GM21737 (cell line): ENCODE measurements around the gene WDSUB1.

Experiments used
- ATAC-seq: cut with Tn5 transposase; IDR thresholded peaks from one replicate; pipeline ENCODE4 v1.9.1; 2021; ENCODE audit warnings: mild to moderate bottlenecking, moderate library complexity; ENCODE audit not compliant: unreplicated experiment

The WDSUB1 gene

DNA sequence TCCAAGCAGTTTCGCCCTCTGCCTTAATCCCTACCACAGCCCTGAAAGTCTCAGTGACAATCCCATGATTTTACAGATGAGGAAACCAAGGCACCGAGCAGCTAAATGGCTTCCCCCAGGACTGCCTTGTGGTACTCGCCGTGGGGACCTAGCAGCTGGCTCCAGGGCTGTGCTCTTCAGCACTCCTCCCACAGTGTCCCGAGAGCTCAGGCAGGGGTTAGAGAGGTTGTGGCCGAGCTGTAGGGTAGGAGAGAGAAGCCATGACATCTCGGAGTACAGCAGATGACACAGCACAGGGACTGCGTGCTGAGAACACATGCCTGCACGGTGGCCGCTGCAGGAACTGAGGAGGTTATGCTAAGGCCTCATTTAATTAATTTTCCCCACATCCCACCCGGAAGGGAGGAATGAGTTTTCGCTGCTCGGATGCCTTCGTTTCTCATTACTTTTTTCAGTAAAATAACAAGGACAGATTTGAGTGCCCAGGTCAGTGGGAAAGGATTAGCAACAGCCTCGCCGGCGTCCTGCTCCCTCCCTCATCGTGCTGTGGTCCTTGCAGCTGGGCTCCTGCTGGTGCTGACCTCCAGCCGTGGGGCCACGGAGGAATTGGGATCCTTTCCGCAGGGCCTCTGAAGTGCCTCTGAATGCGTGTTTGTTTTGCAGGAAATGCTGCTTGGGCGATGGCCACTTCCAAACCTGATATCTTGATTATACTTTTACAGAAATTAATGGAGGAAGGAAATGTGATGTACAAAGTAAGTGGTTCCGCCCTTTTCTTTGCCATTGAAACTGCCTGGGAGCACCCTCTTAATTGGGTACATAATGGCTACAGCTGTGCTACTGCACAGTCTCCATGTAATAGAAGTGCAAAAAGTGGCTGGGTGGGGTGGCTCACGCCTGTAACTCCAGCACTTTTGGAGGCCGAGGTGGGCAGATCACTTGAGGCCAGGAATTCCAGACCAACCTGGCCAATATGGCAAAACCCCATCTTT, 61.2 kb downstream of the WDSUB1 start:
- ATAC-seq: no peak

DNA sequence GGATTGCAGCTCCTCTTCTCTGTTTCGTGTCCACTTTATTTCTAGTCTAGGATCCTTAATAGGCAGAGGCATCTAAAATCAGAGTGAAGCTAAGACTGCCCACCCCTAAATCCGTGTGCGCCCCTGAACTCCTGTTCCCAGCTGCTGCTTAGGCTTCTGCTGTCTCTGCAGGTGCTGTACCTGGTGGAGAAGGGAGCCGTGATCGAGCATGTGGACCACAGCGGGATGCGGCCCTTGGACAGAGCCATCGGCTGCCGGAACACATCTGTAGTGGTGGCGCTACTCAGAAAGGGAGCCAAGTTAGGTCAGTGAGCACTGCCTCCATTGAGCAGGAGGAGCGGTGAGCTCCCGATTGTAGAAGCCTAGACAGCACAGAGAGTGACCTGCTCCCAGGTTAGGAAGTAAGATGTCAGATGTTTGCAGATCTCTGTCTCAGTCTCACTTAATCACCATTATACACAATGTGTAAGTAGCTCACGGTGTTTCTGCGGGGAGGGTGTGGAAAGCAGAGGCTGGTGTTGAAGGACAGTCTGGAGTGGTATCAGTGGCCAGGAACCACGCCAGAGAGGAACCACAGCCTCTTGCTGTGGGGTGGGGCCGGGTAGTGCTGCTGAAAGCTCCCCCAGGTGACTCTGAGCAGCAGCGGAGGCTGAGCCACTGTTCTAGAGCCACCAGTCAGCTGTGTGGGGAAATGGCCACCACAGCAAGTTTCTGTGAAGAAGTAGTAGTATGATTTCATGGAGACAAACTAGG, 62.3 kb downstream of the WDSUB1 start:
- ATAC-seq: no peak

GRCh38 chr2:159219394-159219998, 67.0 kb downstream of the WDSUB1 start:
- no peak for ATAC-seq

DNA sequence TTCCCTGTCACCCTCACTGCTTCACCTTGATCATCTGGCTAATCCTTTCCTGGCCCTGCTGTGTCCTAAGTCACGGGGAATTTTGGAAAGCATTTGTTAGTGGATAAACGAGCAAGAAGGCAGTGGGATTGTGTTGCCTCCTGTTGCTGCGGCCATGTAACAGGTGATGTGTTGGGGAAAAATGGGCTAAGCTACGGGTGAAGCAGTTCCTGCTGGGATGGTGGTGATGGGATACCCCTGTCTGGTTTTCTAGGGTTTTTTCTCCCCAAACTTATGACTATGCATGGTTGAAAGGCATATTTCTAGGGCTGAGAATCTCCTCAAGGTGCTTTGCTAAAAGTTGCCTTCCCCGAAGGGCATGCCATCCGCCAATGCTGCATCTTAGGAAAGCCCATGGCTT, 68.1 kb downstream of the WDSUB1 start:
- no peak for ATAC-seq

DNA sequence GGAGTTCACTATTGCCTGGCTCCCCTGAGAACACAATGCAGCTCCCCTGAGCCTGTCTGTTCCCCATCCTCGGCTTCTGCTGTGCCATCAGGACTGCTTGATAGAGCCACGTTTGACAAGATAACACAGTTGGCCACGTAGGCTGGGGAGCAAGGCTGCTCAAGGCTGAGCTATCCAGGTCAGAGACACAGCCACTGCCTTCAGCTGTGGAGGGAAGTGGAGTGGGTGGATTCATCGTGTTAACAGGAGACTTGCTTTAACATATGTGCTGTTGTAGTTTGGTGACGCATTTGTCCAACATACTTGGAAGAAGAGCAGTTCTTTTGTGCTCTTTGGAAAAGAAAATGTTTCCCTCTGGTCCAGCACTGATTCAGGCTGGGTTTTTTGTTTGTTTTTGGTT, 68.8 kb downstream of the WDSUB1 start:
- no peak for ATAC-seq

DNA sequence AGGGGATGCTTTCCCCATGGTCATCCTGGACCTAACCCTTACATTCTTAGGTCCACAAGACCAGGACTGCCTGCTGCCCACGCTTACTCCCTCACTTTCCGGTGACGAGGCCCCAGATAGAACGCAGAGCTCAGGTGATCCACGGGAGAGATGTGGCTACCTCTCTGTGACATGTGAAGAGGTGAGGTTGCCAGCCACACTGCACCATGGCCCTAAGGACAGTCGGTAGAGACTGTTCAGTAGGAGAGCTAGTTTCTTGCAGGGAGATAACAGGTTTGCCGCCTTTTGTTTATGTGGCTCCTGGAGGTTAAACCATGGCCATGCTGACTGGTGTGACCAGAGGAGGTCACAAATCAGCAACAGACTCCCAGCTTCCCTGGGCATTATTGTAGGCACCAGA, 71.4 kb downstream of the WDSUB1 start:
- ATAC-seq: no peak

DNA sequence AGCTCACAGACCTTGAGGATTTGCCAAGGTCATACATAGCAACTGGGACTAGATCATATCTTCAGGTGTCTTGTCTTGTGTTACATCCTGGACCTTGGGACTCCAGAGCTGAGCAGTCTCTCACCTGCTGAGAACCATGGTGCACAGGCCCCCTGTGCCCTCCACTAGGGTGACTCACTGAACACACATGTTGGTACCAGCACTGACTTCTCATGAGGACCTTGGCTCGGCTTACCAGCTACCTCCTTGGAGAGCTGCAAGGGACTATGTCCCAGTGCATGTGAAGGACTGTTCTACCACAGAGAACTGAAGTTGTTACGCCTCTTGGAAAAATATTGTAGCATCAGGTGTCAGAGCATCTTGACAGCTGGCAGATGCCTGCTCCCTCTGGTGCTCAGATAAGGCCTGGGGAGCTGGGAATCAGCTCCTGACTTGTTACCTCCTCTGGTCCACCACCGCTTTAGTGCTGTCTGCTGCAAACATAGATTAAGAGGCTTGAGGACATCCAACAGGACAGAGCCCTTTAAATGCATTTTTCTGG, 72.1 kb downstream of the WDSUB1 start:
- no peak for ATAC-seq

DNA sequence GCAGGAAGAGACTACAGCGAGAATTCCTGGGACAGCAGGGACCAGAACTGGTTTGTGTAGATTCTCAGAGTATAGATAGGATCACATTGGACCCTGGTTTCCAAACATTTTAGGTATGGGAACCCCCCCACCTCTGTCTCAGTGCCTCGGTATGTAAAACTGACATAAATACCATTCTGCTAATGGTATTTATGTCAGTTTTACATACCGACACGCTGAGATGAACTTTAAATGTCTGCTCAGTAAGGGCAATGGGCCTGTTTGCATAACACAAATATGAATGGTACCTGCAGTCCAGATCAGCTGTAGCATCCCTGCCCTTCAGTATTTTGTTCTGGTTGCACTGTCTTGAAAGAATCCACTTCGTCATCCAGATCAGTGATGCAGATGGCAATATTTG, 73.2 kb downstream of the WDSUB1 start:
- ATAC-seq: no peak

DNA sequence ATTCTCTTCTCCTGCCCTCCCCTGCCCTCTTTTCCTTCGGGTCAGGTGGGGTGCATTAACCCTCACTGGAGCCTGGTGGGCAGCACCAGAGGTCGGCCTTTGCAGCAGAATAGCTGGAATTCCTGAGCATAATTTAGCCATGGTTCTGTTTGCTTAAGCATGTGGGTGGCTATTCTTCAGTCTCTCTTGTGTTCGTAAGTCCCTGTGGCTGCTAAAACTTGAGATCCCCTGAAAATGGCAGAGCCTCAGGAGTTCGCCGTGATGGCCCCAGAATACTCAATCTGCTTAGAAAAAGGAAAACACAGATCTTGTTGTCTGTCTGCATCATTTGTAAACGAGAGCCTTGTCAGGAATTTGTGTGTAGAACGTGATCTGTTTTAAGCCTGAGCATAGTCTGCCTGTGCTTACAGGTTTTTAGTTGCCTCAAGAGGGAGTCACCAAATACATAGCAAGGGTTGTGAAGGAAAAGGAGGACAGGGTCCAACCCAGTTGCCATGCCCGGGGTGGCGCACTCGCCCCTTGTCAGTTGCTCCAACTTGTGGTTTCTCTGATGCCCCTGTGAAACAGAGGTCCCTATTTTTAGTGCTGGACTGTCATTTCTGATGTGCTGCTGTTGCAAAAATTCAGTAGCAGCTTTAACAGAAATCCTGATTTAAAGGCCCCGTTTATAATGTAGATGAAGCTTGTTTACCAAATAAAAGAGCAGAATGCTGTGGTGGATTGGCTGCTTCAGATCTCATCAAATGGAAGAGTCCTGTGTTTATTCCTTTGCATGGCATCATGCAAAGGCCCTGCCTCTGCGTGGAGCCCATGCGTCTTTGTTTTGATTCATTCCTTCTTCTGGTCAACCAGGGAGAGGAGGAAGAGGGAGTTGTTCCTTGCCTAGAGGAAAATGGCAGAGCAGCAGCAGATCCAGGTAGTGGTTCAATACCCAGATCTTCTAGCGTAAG, 74.8 kb downstream of the WDSUB1 start:
- no peak for ATAC-seq

GRCh38 chr2:159209341-159210306, 76.9 kb downstream of the WDSUB1 start:
- peak; percentile 67 for ATAC-seq

- no peak for ATAC-seq
These were observed 78.1 kb downstream of the WDSUB1 start for GRCh38 chr2:159208438-159208837.

DNA sequence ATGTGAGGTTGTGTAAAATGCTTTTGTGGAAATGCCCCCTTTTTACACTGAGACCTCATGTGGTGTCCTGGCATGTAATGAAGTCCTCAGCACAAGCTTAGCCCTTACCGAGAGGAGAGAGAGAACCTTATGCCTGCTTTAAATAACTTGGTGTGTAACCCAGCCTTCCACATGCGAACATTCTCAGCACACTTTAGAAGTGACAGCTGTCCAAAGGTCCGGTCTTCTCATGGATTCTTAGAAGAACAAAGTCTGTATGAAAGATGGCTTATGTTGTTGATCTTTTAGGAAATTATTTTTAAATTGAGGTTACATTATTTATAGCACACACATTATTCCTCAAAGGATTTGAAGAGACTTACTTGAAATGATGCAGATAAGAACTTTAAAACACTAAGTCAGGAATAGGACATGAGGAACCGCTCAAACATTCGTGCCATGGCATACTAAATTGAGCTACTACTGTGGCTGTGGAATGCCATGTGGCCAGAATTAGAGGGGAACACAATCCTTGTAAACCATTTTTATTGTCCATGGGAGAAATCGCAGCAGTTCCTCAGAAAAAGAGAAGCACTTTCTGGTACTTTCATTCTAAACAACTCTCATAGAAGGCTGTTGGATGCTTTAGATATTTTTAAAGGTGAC, 79.6 kb downstream of the WDSUB1 start:
- ATAC-seq: no peak

- no peak for ATAC-seq
These were observed 81.9 kb downstream of the WDSUB1 start for GRCh38 chr2:159204381-159205144.

DNA sequence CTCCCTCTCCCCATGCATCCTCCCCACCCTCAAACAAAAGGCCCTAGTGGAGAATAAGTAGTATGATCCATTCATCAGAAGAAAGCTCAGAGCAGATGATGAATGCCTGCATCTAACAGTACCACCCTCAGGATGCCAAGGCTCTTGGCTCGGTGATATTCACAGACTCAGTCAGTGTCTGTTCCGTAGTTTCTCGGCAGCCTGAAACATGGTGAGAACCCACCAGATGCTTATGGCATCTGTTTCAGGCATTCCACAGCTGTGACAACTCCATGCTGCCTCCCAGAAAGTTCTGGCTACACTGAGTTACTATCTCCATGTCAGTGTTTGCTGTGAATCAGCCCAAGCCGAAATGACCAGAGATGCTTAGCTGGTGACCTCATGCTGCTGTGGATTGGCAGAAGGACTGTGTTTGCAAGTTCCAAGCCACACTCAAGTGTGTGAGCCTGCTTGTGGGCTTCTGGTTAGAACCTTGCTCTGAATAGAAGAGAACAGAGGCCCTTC, 83.9 kb downstream of the WDSUB1 start:
- ATAC-seq: no peak

DNA sequence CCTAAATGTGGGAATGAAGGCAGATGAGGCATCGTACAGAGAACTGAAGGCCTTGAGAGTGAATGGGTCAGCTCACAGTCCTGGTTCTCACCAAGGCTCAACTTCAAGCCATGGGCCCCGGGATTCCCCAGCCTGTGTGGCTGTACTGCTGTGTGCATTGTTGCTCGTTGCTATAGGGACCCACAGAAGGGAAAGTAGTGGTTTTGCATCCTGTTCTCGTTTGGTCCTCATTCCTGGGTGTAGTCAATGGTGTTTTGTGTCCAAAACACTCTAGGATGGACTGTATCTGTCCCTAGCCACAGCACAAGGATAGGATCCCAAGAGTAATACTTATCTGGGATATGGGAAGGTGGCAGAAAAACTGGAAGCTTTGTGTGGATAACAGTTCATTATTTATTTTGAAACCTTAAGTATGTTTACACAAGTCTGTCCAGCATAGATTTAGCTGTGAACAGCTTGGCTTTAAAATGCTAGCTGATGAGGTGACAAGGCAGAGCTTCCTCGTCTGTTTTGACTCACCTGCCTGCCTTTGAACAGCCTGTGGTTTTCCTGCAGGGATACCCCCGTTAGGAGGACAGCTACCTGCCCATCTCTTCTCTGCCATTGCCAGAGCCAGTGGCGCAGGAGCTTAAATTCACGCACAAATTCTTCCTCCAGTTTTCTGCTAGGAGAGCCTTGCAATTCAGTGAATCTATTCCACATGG, 85.0 kb downstream of the WDSUB1 start:
- peak; percentile 97 for ATAC-seq

- ATAC-seq: no peak
These were observed 86.0 kb downstream of the WDSUB1 start for GRCh38 chr2:159200498-159200897.
